ENCODE measurements around the gene KLRF2. TPM values are rescaled to one million over a fixed set of nuclear protein-coding genes. Genes with fewer than 3 reads are reported as not detected.

Gene KLRF2
- total RNA-seq, 1 experiment from 2014 or later: not detected

DNA sequence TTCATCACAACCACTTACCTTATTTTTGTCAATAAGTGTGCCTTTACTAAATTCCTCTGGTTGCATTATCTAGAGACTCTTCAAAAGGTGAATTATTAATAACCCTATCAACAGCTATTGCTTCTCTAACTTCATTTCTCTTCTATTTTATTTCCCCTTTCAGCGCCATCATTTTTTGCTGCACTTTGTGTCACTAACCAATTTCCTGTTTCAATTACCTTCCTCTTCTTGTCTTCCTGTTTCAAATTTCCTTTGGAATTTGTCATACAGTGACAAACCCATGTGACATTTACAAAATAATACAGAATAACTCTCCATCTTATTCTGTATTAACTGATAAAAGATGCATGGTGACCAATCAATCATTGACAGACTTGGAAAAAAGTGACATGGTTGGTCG is 63.1 kb downstream of the KLRF2 start:
- H3K9me3 Mint-ChIP-seq: 0 out of 5 replicates have a peak, but pooled peaks cover 0 to 1% of the 10 kb centered on the region in 2 experiments
- no peaks in the 10 kb centered on the region; a peak in 1 of 7 replicates for H3K36me3 Mint-ChIP-seq (ENCODE audit: insufficient read depth in 1 of 3, low read depth in 3 of 3)
- Histone ChIP-seq H3T11ph (ENCODE audit: low read length) (no peak overlapping the region), H3K14ac (ENCODE audit: insufficient read depth, low read length) (no peak overlapping the region), H3K79me1 (ENCODE audit: insufficient read depth, low read depth, low read length, poor library complexity, severe bottlenecking) (no peaks in the 10 kb centered on the region), H2AK5ac (ENCODE audit: insufficient read length, low read length) (no peak overlapping the region), H4K5ac (ENCODE audit: insufficient read length, low read depth, low read length) (no peak overlapping the region), H3K18ac (ENCODE audit: insufficient read length, low read depth, low read length) (no peak overlapping the region), H3K4me1 (ENCODE audit: insufficient read depth, low read length) (no peaks in the 10 kb centered on the region), H2BK5ac (ENCODE audit: insufficient read length, low read length) (no peak overlapping the region), H3K4me2 (ENCODE audit: insufficient read depth, insufficient read length, low read length) (no peak overlapping the region), H3K27ac (ENCODE audit: insufficient read length, low read depth, low read length) (no peak overlapping the region), H3K79me2 (ENCODE audit: insufficient read depth, low read length) (no peaks in the 10 kb centered on the region), H3K9ac (ENCODE audit: extremely low read depth, insufficient read length, low read length) (no peak overlapping the region), H3K56ac (ENCODE audit: insufficient read length, low read depth, low read length) (no peak overlapping the region), H2BK15ac (ENCODE audit: low read depth, low read length) (no peak overlapping the region), H4K20me1 (ENCODE audit: control insufficient read depth, insufficient read depth, insufficient read length) (no peaks in the 10 kb centered on the region), H3K23me2 (ENCODE audit: insufficient read length, low read depth, low read length, poor library complexity, severe bottlenecking) (no peaks in the 10 kb centered on the region), H3K23ac (ENCODE audit: insufficient read length, low read depth, low read length) (no peak overlapping the region), H4K91ac (ENCODE audit: insufficient read length, low read depth, low read length) (no peak overlapping the region), H2AFZ (ENCODE audit: low read length) (no peak overlapping the region), H3K9me3 (ENCODE audit: control insufficient read depth, low read depth, low read length) (no peaks in the 10 kb centered on the region), H2BK120ac (ENCODE audit: low read depth, low read length, poor library complexity, severe bottlenecking) (no peak overlapping the region), H4K8ac (replicated peaks; ENCODE audit: insufficient read length, low read depth, low read length) (no peak overlapping the region), H2BK20ac (ENCODE audit: low read depth, low read length, poor library complexity, severe bottlenecking) (no peak overlapping the region), H3K4ac (ENCODE audit: low read depth, low read length) (no peak overlapping the region), H3K27me3 (ENCODE audit: insufficient read depth, low read length) (no peaks in the 10 kb centered on the region), H2BK12ac (ENCODE audit: insufficient read length, low read depth, low read length) (no peak overlapping the region)
- no CpG with 5 or more reads among the region's 2 CpGs for WGBS (ENCODE audit: extremely low coverage, insufficient read length, low lambda C conversion rate)
- no peak for DNase-seq
- H3K27me3 Mint-ChIP-seq (ENCODE audit: low read depth): no peaks in the 10 kb centered on the region
- TF ChIP-seq, protein P1, sequence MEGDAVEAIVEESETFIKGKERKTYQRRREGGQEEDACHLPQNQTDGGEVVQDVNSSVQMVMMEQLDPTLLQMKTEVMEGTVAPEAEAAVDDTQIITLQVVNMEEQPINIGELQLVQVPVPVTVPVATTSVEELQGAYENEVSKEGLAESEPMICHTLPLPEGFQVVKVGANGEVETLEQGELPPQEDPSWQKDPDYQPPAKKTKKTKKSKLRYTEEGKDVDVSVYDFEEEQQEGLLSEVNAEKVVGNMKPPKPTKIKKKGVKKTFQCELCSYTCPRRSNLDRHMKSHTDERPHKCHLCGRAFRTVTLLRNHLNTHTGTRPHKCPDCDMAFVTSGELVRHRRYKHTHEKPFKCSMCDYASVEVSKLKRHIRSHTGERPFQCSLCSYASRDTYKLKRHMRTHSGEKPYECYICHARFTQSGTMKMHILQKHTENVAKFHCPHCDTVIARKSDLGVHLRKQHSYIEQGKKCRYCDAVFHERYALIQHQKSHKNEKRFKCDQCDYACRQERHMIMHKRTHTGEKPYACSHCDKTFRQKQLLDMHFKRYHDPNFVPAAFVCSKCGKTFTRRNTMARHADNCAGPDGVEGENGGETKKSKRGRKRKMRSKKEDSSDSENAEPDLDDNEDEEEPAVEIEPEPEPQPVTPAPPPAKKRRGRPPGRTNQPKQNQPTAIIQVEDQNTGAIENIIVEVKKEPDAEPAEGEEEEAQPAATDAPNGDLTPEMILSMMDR (conservative IDR thresholded peaks at IDR 0.05): no peak
- H3K27ac Mint-ChIP-seq: no peak overlapping the region
- peaks cover 3 to 5% of the 10 kb centered on the region in 2 experiments; a peak in 3 of 4 replicates for H3K4me1 Mint-ChIP-seq
- no peak overlapping the region for H3K4me3 Mint-ChIP-seq

Other genes starting within 250 kb of the KLRF2 start
- 2.1 and 2.3 TPM in 2 replicates for gene CLEC2D, start 211.8 kb upstream of the KLRF2 start, total RNA-seq (2021)
- gene CLECL1, start 148.4 kb upstream of the KLRF2 start, total RNA-seq (2021): not detected in 2 replicates
- gene CD69, start 120.6 kb upstream of the KLRF2 start, total RNA-seq (2021): not detected in 2 replicates
- not detected in 2 replicates for gene KLRF1, start 54.0 kb upstream of the KLRF2 start, total RNA-seq (2021)
- not detected in 2 replicates for gene CLEC2B, start 12.1 kb upstream of the KLRF2 start, total RNA-seq (2021)
- gene CLEC2A, start 50.9 kb downstream of the KLRF2 start, total RNA-seq (2021): 0.87 TPM in 1 of 2 replicates, not detected in the other
- gene CLEC12A, start 89.9 kb downstream of the KLRF2 start, total RNA-seq (2021): not detected in 2 replicates
- not detected in 2 replicates for gene CLEC1B, start 117.6 kb downstream of the KLRF2 start, total RNA-seq (2021)
- not detected in 2 replicates for gene CLEC12B, start 129.1 kb downstream of the KLRF2 start, total RNA-seq (2021)
- gene CLEC9A, start 149.2 kb downstream of the KLRF2 start, total RNA-seq (2021): not detected in 2 replicates
- gene CLEC1A, start 217.5 kb downstream of the KLRF2 start, total RNA-seq (2021): not detected in 2 replicates
- not detected in 2 replicates for gene CLEC7A, start 248.7 kb downstream of the KLRF2 start, total RNA-seq (2021)

Measured in H9 (cell line).